Activated CD8-positive, alpha-beta memory T cell treated with anti-CD3 and anti-CD28 coated beads, Interleukin-2, amount 50 U/mL, for 1 hour (primary cell): Measurements from ENCODE around the gene CLDN15.
"Not testable (repeated sequence)": the region's sequence is repeated elsewhere in the genome, so short reads cannot be mapped to it uniquely, and the experiment has no call there.

Experiments used
- DNase-seq: peaks from one replicate; pipeline ENCODE4 v3.0.0-alpha.2; 2020; ENCODE audit errors: extremely low read depth

Gene CLDN15

DNA sequence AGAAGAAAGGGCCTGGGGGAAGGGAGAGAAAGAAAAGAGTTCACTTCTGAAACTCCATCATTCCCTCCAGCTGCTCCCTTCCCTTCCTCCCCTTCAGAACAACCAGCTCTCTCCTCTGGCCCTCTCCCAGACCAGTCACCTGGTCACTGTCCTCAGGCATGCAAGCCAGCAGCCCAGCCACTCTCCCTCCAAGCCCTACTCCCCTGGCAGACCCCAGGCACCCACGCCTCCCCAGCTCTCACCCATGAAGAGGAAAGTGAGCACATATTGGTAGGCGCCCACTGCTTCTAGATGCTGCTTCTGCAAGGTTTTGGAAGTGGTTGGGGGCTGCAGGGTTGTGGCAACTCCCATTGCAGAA is 37.1 kb downstream of the CLDN15 start:
- no peak for DNase-seq

DNA sequence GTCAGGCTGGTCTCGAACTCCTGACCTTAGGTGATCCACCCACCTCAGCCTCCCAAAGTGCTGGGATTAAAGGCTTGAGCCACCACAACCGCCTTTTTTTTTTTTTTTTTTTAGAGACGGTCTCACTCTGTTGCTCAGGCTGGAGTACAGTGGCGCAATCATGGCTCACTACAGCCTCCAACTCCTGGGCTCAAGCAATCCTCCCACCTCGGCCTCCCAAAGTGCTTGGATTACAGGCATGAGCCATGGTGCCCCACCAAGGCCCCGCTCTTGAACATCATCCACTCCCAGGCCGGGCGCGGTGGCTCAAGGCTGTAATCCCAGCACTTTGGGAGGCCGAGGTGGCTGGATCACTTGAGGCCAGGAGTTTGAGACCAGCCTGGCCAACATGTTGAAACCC is 38.1 kb downstream of the CLDN15 start:
- not testable (repeated sequence) for DNase-seq

DNA sequence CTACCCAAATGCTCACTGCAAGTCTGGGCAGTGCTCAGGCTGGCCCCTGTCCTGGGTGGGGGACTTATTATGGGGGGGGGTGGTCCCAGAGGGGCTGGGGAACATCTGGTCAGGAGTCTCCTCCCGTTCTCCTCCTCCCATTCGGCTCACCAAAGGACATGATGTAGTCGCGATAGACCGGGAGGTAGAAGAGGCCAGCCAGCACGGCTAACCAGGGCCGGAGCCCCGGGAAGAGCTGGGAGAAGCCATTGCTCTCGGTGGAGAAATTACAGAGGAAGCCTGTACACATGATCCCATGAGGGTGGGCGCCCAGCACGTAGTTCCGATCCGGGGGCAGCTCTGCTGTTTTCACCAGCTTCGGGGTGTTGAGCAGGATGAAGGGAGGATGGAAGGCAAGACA is 39.1 kb downstream of the CLDN15 start:
- DNase-seq, result no peak

DNA sequence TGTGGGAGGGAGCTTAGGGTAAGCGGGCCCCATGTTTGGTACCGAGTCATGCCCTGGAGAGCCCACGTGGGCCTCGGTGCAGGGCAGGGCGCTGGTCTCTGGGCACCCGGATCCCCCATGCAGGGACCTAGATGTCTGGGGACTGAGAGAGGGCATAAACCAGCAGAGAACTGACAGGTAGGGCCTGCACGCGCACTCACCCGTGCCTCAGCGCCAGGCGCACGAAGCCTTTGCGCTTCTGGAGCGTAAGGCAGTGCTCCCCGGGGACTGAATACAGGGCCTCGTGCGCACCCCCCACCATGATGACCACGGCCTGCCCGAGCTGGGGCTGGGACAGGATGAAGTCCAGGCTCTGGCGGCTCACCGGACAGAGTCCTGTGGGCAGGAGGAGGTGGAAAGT is 39.6 kb downstream of the CLDN15 start:
- no peak for DNase-seq

DNA sequence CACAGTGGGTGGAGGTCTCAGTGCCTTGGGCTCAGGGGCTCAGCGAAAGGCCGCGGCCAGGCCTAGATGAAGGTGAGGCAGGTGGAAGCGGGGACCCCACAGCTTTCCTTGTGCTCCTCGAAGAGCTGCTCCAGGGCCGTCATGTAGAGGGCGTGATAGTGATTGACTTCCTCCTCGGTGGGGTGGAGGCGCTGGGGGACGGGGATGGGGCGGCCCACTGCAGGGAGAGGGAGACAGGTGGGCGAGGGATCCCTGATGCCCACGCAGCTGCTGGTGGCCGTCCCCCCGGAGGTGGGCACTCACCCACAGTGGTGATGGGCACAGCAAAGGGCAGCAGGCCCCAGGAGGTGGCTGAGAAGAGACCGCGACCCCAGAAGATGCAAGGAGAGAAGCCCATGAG is 41.7 kb downstream of the CLDN15 start:
- no peak for DNase-seq

DNA sequence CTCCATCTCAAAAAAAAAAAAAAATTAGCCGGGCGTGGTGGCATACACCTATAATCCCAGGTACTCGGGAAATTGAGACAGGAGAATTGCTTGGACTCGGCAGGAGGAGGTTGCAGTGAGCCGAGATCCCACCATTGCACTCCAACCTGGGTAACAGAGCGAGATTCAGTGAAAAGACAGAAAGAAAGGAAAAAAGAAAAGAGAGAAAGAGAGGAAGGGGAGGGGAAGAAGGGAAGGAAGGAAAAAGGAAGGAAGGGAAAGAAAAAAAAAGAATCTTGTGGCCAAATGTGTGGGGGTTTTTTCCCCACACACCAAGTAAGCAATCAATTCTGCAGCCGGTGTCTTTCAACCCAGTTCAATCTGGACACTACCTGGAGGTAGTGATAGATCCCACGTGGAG is 48.5 kb downstream of the CLDN15 start:
- DNase-seq, result no peak

DNA sequence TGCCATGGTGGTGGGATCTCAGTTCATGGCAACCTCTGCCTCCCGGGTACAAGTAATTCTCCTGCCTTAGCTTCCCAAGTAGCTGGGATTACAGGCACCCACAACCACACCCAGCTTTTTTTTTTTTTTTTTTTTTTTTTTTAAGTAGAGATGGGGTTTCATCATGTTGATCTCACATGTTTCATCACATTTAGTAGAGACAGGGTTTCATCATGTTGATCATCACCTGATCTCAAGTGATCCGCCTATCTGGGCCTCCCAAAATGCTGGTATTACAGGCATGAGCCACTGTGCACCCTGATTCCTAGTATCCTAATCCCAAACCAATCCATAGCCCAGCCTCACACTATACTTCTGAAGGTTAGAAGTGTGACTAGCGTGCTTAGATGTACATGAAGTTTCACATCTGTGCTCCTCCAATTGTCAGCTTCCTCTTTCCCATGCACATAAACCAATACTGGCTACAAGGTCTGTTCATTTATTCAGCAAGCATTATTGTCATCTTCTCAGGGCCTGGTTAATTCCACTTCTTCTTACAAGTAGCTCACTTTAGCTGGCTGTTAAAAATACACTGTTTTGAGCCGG is 50.7 kb downstream of the CLDN15 start:
- DNase-seq, result no peak

DNA sequence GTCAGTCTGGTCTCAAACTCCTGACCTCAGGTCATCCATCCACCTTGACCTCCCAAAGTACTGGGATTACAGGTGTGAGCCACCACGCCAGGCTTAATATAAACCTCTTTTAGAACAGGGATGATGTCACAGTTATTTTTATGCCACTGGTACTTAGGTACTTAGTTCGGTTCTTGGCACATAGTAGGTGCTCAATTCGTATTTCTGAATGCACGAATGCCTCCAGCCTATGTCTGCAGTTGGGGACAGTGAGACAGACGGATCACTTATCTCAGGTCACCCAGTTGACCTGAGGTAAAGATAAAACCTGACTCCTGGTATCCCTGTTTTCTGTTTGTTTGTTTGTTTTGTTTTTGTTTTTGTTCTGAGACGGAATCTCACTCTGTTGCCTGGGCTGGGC is 51.4 kb downstream of the CLDN15 start:
- no peak for DNase-seq

DNA sequence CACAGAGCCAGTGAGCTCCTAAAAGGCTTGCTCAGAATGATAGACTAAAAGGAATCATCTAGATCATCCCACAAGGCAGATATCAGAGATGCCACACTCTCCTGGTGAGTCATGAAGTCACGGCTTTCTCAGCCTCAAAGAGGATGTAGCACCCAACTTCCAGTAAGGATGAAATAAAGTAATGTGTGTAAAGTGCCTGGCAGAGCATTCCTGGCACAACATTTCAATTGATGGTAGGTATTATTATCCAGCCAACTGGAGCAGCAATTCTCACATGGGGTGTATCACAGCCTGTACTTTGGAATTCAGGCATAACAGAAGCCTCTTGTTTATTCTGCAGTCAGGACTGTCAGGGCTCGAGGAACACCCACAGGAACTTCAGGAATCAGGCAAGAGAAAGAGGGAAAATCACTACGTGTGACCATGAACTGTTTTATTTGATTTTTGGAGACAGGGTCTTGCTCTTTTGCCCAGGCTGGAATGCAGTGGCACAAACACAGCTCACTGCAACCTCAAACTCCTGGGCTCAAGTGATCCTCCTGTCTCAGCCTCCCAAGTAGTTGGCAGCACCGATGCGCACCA is 52.3 kb downstream of the CLDN15 start:
- DNase-seq, result no peak
